Adipocyte (in vitro differentiated cells): ENCODE results near the gene PER3.
"Not testable (repeated sequence)": the region's sequence is repeated elsewhere in the genome, so short reads cannot be mapped to it uniquely, and the experiment has no call there.

ENCODE experiments used
- DNase-seq: peaks from one replicate; pipeline ENCODE4 v3.0.0-alpha.2; 2015; ENCODE audit warnings: low read depth
- H3K27me3 ChIP-seq: replicated peaks from 2 replicates; pipeline ENCODE4 v1.7.0; 2013; ENCODE audit warnings: mild to moderate bottlenecking, low read length, moderate library complexity; ENCODE audit not compliant: control insufficient read depth, insufficient read depth
- H3K36me3 ChIP-seq: 2 replicates; pipeline ENCODE4 v1.7.0; 2013; ENCODE audit warnings: low read length, mild to moderate bottlenecking, moderate library complexity; ENCODE audit not compliant: control insufficient read depth, insufficient read depth, severe bottlenecking
- H3K4me1 ChIP-seq: 2 replicates; pipeline ENCODE4 v1.7.0; 2013; ENCODE audit warnings: mild to moderate bottlenecking, low read length, moderate library complexity; ENCODE audit not compliant: control insufficient read depth, insufficient read depth
- H3K4me3 ChIP-seq: 2 replicates; pipeline ENCODE4 v1.7.0; 2013; ENCODE audit warnings: mild to moderate bottlenecking, low read length, moderate library complexity
- H3K9ac ChIP-seq: 2 replicates; pipeline ENCODE4 v1.7.0; 2013; ENCODE audit warnings: mild to moderate bottlenecking, low read length, moderate library complexity
- H3K9me3 ChIP-seq: 2 replicates; pipeline ENCODE4 v1.7.0; 2013; ENCODE audit warnings: mild to moderate bottlenecking, low read length, moderate library complexity; ENCODE audit not compliant: control insufficient read depth

Gene PER3

GRCh38 chr1:7780976-7781375, 3.1 kb upstream of the PER3 start:
- no peak for DNase-seq
- peaks cover 56% of the 10 kb centered on the region for H3K36me3 ChIP-seq

GRCh38 chr1:7781501-7781900, 2.6 kb upstream of the PER3 start:
- Histone ChIP-seq H3K9me3 (no peaks in the 10 kb centered on the region), H3K9ac (no peak overlapping the region), H3K27me3 (no peaks in the 10 kb centered on the region), H3K4me1 (peaks cover 27% of the 10 kb centered on the region), H3K36me3 (peaks cover 54% of the 10 kb centered on the region), H3K4me3 (no peak overlapping the region)
- no peak for DNase-seq

More at GRCh38 chr1:7780976-7781375, 3.1 kb upstream of the PER3 start:
- Histone ChIP-seq H3K4me1 (peaks cover 27% of the 10 kb centered on the region), H3K27me3 (no peaks in the 10 kb centered on the region), H3K9ac (no peak overlapping the region), H3K4me3 (no peak overlapping the region), H3K9me3 (no peaks in the 10 kb centered on the region)

- H3K4me1 ChIP-seq = peaks cover 27% of the 10 kb centered on the region
- H3K9ac ChIP-seq = no peak overlapping the region
- peaks cover 54% of the 10 kb centered on the region for H3K36me3 ChIP-seq
- no peaks in the 10 kb centered on the region for H3K9me3 ChIP-seq
- DNase-seq = no peak
- peak overlapping the region; percentile 77 for H3K4me3 ChIP-seq
- H3K27me3 ChIP-seq = no peaks in the 10 kb centered on the region
These were observed 2.1 kb upstream of the PER3 start for GRCh38 chr1:7781923-7782495.

- peaks cover 49% of the 10 kb centered on the region for H3K36me3 ChIP-seq
These were observed 846 bp upstream of the PER3 start for GRCh38 chr1:7783178-7783711.

GRCh38 chr1:7784492-7785071, 491 bp downstream of the PER3 start:
- Histone ChIP-seq H3K4me1 (peaks cover 27% of the 10 kb centered on the region), H3K9ac (peak overlapping the region; percentile 73), H3K9me3 (no peaks in the 10 kb centered on the region), H3K27me3 (no peaks in the 10 kb centered on the region), H3K4me3 (peak overlapping the region; percentile 81), H3K36me3 (peaks cover 46% of the 10 kb centered on the region)
- no peak for DNase-seq

More at GRCh38 chr1:7783178-7783711, 846 bp upstream of the PER3 start:
- H3K9ac ChIP-seq = peak overlapping the region; percentile 73
- H3K27me3 ChIP-seq = no peaks in the 10 kb centered on the region
- H3K9me3 ChIP-seq = no peaks in the 10 kb centered on the region
- DNase-seq = peak; percentile 57
- peak overlapping the region; percentile 77 for H3K4me3 ChIP-seq
- H3K4me1 ChIP-seq = peaks cover 27% of the 10 kb centered on the region

- Histone ChIP-seq H3K9ac (peak overlapping the region; percentile 73), H3K4me1 (peaks cover 27% of the 10 kb centered on the region), H3K27me3 (no peaks in the 10 kb centered on the region), H3K36me3 (peaks cover 46% of the 10 kb centered on the region), H3K4me3 (peak overlapping the region; percentile 81), H3K9me3 (no peaks in the 10 kb centered on the region)
- no peak for DNase-seq
These were observed 1.0 kb downstream of the PER3 start for GRCh38 chr1:7785108-7785507.

GRCh38 chr1:7786795-7787194, 2.7 kb downstream of the PER3 start:
- H3K9me3 ChIP-seq = no peaks in the 10 kb centered on the region
- H3K4me3 ChIP-seq = no peak overlapping the region
- H3K27me3 ChIP-seq = no peaks in the 10 kb centered on the region
- DNase-seq = no peak
- H3K36me3 ChIP-seq = peaks cover 44% of the 10 kb centered on the region
- H3K4me1 ChIP-seq = peaks cover 26% of the 10 kb centered on the region
- no peak overlapping the region for H3K9ac ChIP-seq

GRCh38 chr1:7789828-7790227, 5.7 kb downstream of the PER3 start:
- H3K4me1 ChIP-seq = peaks cover 9% of the 10 kb centered on the region
- no peaks in the 10 kb centered on the region for H3K27me3 ChIP-seq
- no peak for DNase-seq
- peaks cover 53% of the 10 kb centered on the region for H3K36me3 ChIP-seq
- H3K4me3 ChIP-seq = no peak overlapping the region
- H3K9me3 ChIP-seq = no peaks in the 10 kb centered on the region
- H3K9ac ChIP-seq = no peak overlapping the region

GRCh38 chr1:7791027-7791426, 6.9 kb downstream of the PER3 start:
- H3K4me3 ChIP-seq, H3K9me3 ChIP-seq, DNase-seq, H3K9ac ChIP-seq, H3K27me3 ChIP-seq, H3K4me1 ChIP-seq: not testable (repeated sequence)
- H3K36me3 ChIP-seq = peaks cover 54% of the 10 kb centered on the region

GRCh38 chr1:7795406-7795805, 11.3 kb downstream of the PER3 start:
- no peaks in the 10 kb centered on the region for H3K27me3 ChIP-seq
- H3K4me1 ChIP-seq = no peaks in the 10 kb centered on the region
- peaks cover 36% of the 10 kb centered on the region for H3K36me3 ChIP-seq
- no peaks in the 10 kb centered on the region for H3K9me3 ChIP-seq
- no peak overlapping the region for H3K4me3 ChIP-seq
- DNase-seq = no peak
- H3K9ac ChIP-seq = no peak overlapping the region

GRCh38 chr1:7805460-7805859, 21.4 kb downstream of the PER3 start:
- peaks cover 76% of the 10 kb centered on the region for H3K36me3 ChIP-seq
- no peaks in the 10 kb centered on the region for H3K4me1 ChIP-seq
- H3K27me3 ChIP-seq = no peaks in the 10 kb centered on the region
- no peak for DNase-seq
- H3K9me3 ChIP-seq = no peaks in the 10 kb centered on the region
- no peak overlapping the region for H3K4me3 ChIP-seq
- no peak overlapping the region for H3K9ac ChIP-seq
